HCEC 1CT (cell line): ENCODE measurements around the gene ZNF124.
"Not testable (repeated sequence)": the region's sequence is repeated elsewhere in the genome, so short reads cannot be mapped to it uniquely, and the experiment has no call there.

Experiments used
- DNase-seq: peaks from one replicate; pipeline ENCODE4 v3.0.0-alpha.2; 2017

ZNF124 gene

GRCh38 chr1:247171443-247171842 is 377 bp downstream of the ZNF124 start:
- DNase-seq = not testable (repeated sequence)

GRCh38 chr1:247165674-247166073 is 6.1 kb downstream of the ZNF124 start:
- DNase-seq = no peak

GRCh38 chr1:247164694-247165093 is 7.1 kb downstream of the ZNF124 start:
- no peak for DNase-seq

GRCh38 chr1:247156787-247157232 is 15.0 kb downstream of the ZNF124 start:
- no peak for DNase-seq

GRCh38 chr1:247147781-247148180 is 24.0 kb downstream of the ZNF124 start:
- DNase-seq = no peak

GRCh38 chr1:247147120-247147519 is 24.7 kb downstream of the ZNF124 start:
- not testable (repeated sequence) for DNase-seq

GRCh38 chr1:247146671-247147070 is 25.1 kb downstream of the ZNF124 start:
- DNase-seq = no peak

- DNase-seq = no peak
Measured at GRCh38 chr1:247145279-247145678, 26.5 kb downstream of the ZNF124 start.

- not testable (repeated sequence) for DNase-seq
Measured at GRCh38 chr1:247139557-247139956, 32.3 kb downstream of the ZNF124 start.

- DNase-seq = no peak
Measured at GRCh38 chr1:247131236-247131635, 40.6 kb downstream of the ZNF124 start.

- DNase-seq = not testable (repeated sequence)
Measured at GRCh38 chr1:247127519-247128282, 44.1 kb downstream of the ZNF124 start.

GRCh38 chr1:247126601-247127000 is 45.2 kb downstream of the ZNF124 start:
- DNase-seq = not testable (repeated sequence)

GRCh38 chr1:247126166-247126565 is 45.7 kb downstream of the ZNF124 start:
- not testable (repeated sequence) for DNase-seq

- DNase-seq = no peak
Measured at GRCh38 chr1:247121382-247121781, 50.4 kb downstream of the ZNF124 start.

- not testable (repeated sequence) for DNase-seq
Measured at GRCh38 chr1:247120408-247120668, 51.5 kb downstream of the ZNF124 start.

GRCh38 chr1:247119600-247120407 is 52.0 kb downstream of the ZNF124 start:
- no peak for DNase-seq

- DNase-seq = no peak
Measured at GRCh38 chr1:247118946-247119446, 52.8 kb downstream of the ZNF124 start.

- no peak for DNase-seq
Measured at GRCh38 chr1:247115545-247115944, 56.3 kb downstream of the ZNF124 start.

GRCh38 chr1:247115141-247115510 is 56.7 kb downstream of the ZNF124 start:
- no peak for DNase-seq

GRCh38 chr1:247114351-247115140 is 57.3 kb downstream of the ZNF124 start:
- no peak for DNase-seq

GRCh38 chr1:247113733-247114271 is 58.0 kb downstream of the ZNF124 start:
- no peak for DNase-seq

- no peak for DNase-seq
Measured at GRCh38 chr1:247113094-247113497, 58.7 kb downstream of the ZNF124 start.

GRCh38 chr1:247112479-247112781 is 59.4 kb downstream of the ZNF124 start:
- DNase-seq = no peak
